Endothelial cell of umbilical vein (primary cell): ENCODE measurements around the gene GABRR2. TPM values are rescaled to one million over a fixed set of nuclear protein-coding genes. Genes with fewer than 3 reads are reported as not detected.

Experiments used
- BruUV-seq: library from RNA; stranded (reverse); fragments of 400-500 nt; replicated peaks from 2 replicates; lab custom pipeline; 2021; lab: Mats Ljungman, UMichigan
- CTCF ChIA-PET: fragments of 300-600, 350-600 bp; sonication (Branson Sonifier 250); formaldehyde crosslinking; loops from one replicate; lab custom pipeline; 2021; ENCODE audit warnings: antibody characterized with exemption, inconsistent platforms; lab: Charles Lee
- POLR2A ChIA-PET: fragments of 300-600, 350-600 bp; sonication (Branson Sonifier 250); formaldehyde crosslinking; loops from one replicate; lab custom pipeline; 2021; ENCODE audit warnings: antibody characterized with exemption, inconsistent platforms; lab: Charles Lee
- DNase-seq: peaks from one replicate; pipeline ENCODE4 v3.0.0-alpha.2; 2011; ENCODE audit warnings: low read depth, low spot score
- FAIRE-seq: peaks from 2 replicates; lab custom pipeline; 2011; peaks lifted over from hg19 to GRCh38; lab: Jason Lieb, UNC
- H2AFZ ChIP-seq: 2 replicates; pipeline ENCODE4 v1.6.0; 2012; ENCODE audit warnings: low read depth, low read length, control low read depth, inconsistent platforms
- H3K27ac ChIP-seq: 2 replicates; pipeline ENCODE4 v1.5.1; 2011; ENCODE audit warnings: low read depth, mild to moderate bottlenecking, control low read depth, low read length, moderate library complexity; ENCODE audit not compliant: insufficient read depth
- H3K27me3 ChIP-seq, 2 experiments: 2 replicates each; pipeline versions ENCODE4 v1.6.0 to v1.6.1; 2011; ENCODE audit warnings: low read length in 2 of 2, mixed read lengths in 1 of 2; ENCODE audit not compliant: control insufficient read depth in 2 of 2, insufficient read depth in 2 of 2
- H3K36me3 ChIP-seq, 2 experiments: 2 replicates in 1 of 2; 3 replicates in 1 of 2; pipeline ENCODE4 v1.5.1; 2011; ENCODE audit warnings: low read length in 2 of 2, mild to moderate bottlenecking in 1 of 2, moderate library complexity in 1 of 2; ENCODE audit not compliant: control insufficient read depth in 2 of 2, insufficient read depth in 2 of 2; ENCODE audit errors: extremely low read depth in 1 of 2
- H3K4me1 ChIP-seq: 3 replicates; pipeline ENCODE4 v1.5.1; 2011; ENCODE audit warnings: mild to moderate bottlenecking, low read length; ENCODE audit not compliant: control insufficient read depth, insufficient read depth; ENCODE audit errors: extremely low read depth
- H3K4me2 ChIP-seq: 2 replicates; pipeline ENCODE4 v1.6.1; 2011; ENCODE audit warnings: low read length, control low read depth, mixed read lengths; ENCODE audit not compliant: insufficient read depth
- H3K4me3 ChIP-seq, 3 experiments: fragments of 200-600 bp in 1 of 3; sonication (generic), shearing (Covaris generic) in 1 of 3; replicated peaks in 1 of 3; 2 replicates each; pipeline ENCODE4 v1.5.1; 2011 to 2016; ENCODE audit warnings: control low read depth in 3 of 3, low read length in 3 of 3, mild to moderate bottlenecking in 2 of 3, inconsistent platforms in 1 of 3, low read depth in 1 of 3, moderate library complexity in 1 of 3; ENCODE audit not compliant: insufficient read depth in 1 of 3
- H3K79me2 ChIP-seq: 2 replicates; pipeline ENCODE4 v1.6.0; 2012; ENCODE audit warnings: low read length, inconsistent platforms; ENCODE audit not compliant: control insufficient read depth, insufficient read depth
- H3K9ac ChIP-seq: replicated peaks from 2 replicates; pipeline ENCODE3; 2011; ENCODE audit warnings: low read length, control low read depth; ENCODE audit not compliant: insufficient read depth; ENCODE audit errors: extremely low read depth
- H3K9me1 ChIP-seq: replicated peaks from 3 replicates; pipeline ENCODE4 v1.6.0; 2011; ENCODE audit warnings: mild to moderate bottlenecking, low read length; ENCODE audit not compliant: control insufficient read depth, insufficient read depth; ENCODE audit errors: extremely low read depth
- H3K9me3 ChIP-seq: replicated peaks from 2 replicates; pipeline ENCODE4 v1.5.1; 2012; ENCODE audit warnings: low read length, inconsistent platforms; ENCODE audit not compliant: control insufficient read depth, insufficient read depth
- H4K20me1 ChIP-seq: replicated peaks from 2 replicates; pipeline ENCODE3; 2011; ENCODE audit warnings: mild to moderate bottlenecking, low read length; ENCODE audit not compliant: control insufficient read depth, insufficient read depth; ENCODE audit errors: extremely low read depth
- CTCF ChIP-seq, 2 donors: IDR thresholded peaks; 1 replicate in 1 of 2; 2 replicates in 1 of 2; pipeline ENCODE4 v1.5.1; 2011; ENCODE audit warnings: low read length in 2 of 2, mild to moderate bottlenecking in 2 of 2, moderate library complexity in 2 of 2, control low read depth in 1 of 2, inconsistent platforms in 1 of 2, low read depth in 1 of 2; ENCODE audit not compliant: insufficient read depth in 1 of 2; ENCODE audit errors: extremely low read depth in 1 of 2
- EZH2 ChIP-seq: IDR thresholded peaks from 2 replicates; pipeline ENCODE4 v1.6.1; 2012; ENCODE audit warnings: borderline replicate concordance, low read depth, mild to moderate bottlenecking, moderate library complexity, low read length, inconsistent platforms; ENCODE audit not compliant: severe bottlenecking
- FOS ChIP-seq: IDR thresholded peaks from 2 replicates; pipeline ENCODE4 v1.6.1; 2011; ENCODE audit warnings: mild to moderate bottlenecking, low read length, moderate library complexity, borderline replicate concordance; ENCODE audit not compliant: insufficient read depth
- GATA2 ChIP-seq: IDR thresholded peaks from 2 replicates; pipeline ENCODE4 v1.7.0; 2011; ENCODE audit warnings: low read depth, mild to moderate bottlenecking, moderate library complexity, mixed read lengths, low read length; ENCODE audit not compliant: insufficient read length, insufficient read depth
- JUN ChIP-seq: IDR thresholded peaks from 2 replicates; pipeline ENCODE4 v1.6.1; 2011; ENCODE audit warnings: borderline replicate concordance, low read depth; ENCODE audit not compliant: insufficient read length, insufficient read depth
- MAX ChIP-seq: IDR thresholded peaks from 2 replicates; pipeline ENCODE4 v1.6.1; 2011; ENCODE audit not compliant: insufficient read depth, insufficient read length
- MYC ChIP-seq: IDR thresholded peaks from one replicate; pipeline ENCODE4 v1.6.1; 2011; ENCODE audit warnings: mild to moderate bottlenecking, low read depth, low read length
- POLR2A ChIP-seq: IDR thresholded peaks from 2 replicates; pipeline ENCODE4 v1.6.1; 2012; ENCODE audit warnings: low read depth, mild to moderate bottlenecking, control low read depth, low read length
- POLR2AphosphoS5 ChIP-seq: IDR thresholded peaks from 2 replicates; pipeline ENCODE4 v1.6.1; 2012; ENCODE audit warnings: low read depth, mild to moderate bottlenecking, control low read depth, low read length, moderate library complexity; ENCODE audit not compliant: insufficient read depth
- dilution Hi-C: fragments of 300-500 bp; cut with MboI; formaldehyde crosslinking; loops from one replicate; pipeline ENCODE4 v1.15.0; 2019; ENCODE audit warnings: low sequenced_read_pairs; ENCODE audit not compliant: extremely low pct_ligation_motif_present
- intact Hi-C: fragments of 100-400 bp; cut with micrococcal nuclease; formaldehyde crosslinking; loops from one replicate; pipeline ENCODE4 v1.10.0; 2022
- polyA plus RNA-seq, 4 experiments: library from polyadenylated mRNA; depleted of rRNA in 3 of 4; stranded (reverse) in 3 of 4; unstranded in 1 of 4; fragments of >200 nt; gene quantifications; 2 replicates each; pipeline versions ENCODE4 v1.2.1 to v1.2.3, GENCODE V29; 2011 to 2012; ENCODE audit warnings: missing spikeins in 1 of 4
- total RNA-seq: library from RNA; stranded (reverse); gene quantifications from 2 replicates; pipeline ENCODE4 v1.2.3, GENCODE V29; 2021

Gene GABRR2
- total and polyA plus RNA-seq, 2 donors (not counting 3 experiments of a cell fraction or from before 2014, with no cell fraction given) = 1.4 to 3.6 TPM

GRCh38 chr6:89243331-89243629 lies 71.8 kb downstream of the GABRR2 start:
- H3K4me3 ChIP-seq = no peak overlapping the region
- CTCF ChIA-PET = interaction anchor here (0.6 to 6.7 kb wide), 11 partner anchors 8 to 259 kb away, joined by 3 to 196 read pairs (median 3); partner anchors contain the start of gene SRSF12
- DNase-seq = no peak
- no peak for FAIRE-seq
- H2AFZ ChIP-seq = no peak overlapping the region
- BruUV-seq = no TSS peak
- H3K9me3 ChIP-seq = no peaks in the 10 kb centered on the region
- H3K4me1 ChIP-seq = no peaks in the 10 kb centered on the region
- no peak overlapping the region for H3K4me2 ChIP-seq
- no peak for TF ChIP-seq CTCF (IDR thresholded peaks at IDR 0.05; ENCODE audit: extremely low read depth in 1 of 2, insufficient read depth in 1 of 2, low read depth in 1 of 2, low read length in 2 of 2)
- TF ChIP-seq MYC = no peak
- TF ChIP-seq FOS = no peak
- TF ChIP-seq GATA2 = no peak
- no peak for TF ChIP-seq POLR2AphosphoS5
- no peak for TF ChIP-seq POLR2A
- no peak for TF ChIP-seq MAX
- TF ChIP-seq EZH2 = no peak
- TF ChIP-seq JUN = no peak
- no peaks in the 10 kb centered on the region for H4K20me1 ChIP-seq
- H3K36me3 ChIP-seq = no peaks in the 10 kb centered on the region
- dilution Hi-C loops = no loop called here
- H3K9me1 ChIP-seq = no peaks in the 10 kb centered on the region
- no peak overlapping the region for H3K27ac ChIP-seq
- intact Hi-C loops = loop anchor here (2.0 kb wide), 1 partner anchor 56 kb away; no protein-coding TSS in a partner anchor
- H3K27me3 ChIP-seq = peaks cover 16 to 20% of the 10 kb centered on the region in 2 experiments
- H3K9ac ChIP-seq = no peak overlapping the region
- POLR2A ChIA-PET = interaction anchor here (0.7 kb wide), 1 partner anchor 157 kb away, joined by 4 read pairs; no protein-coding TSS in a partner anchor
- no peaks in the 10 kb centered on the region for H3K79me2 ChIP-seq
